ENCODE measurements around the gene EXT2. TPM values are rescaled to one million over a fixed set of nuclear protein-coding genes. Genes with fewer than 3 reads are reported as not detected.

The EXT2 gene
- total RNA-seq, 4 donors from 2014 or later, result 46.6 to 72.6 (median 68.8) TPM

GRCh38 chr11:44179173-44179572, 83.7 kb downstream of the EXT2 start:
- WGBS, 2 donors, result 56 to 67% methylated on average over 4 of the region's 4 CpGs
- DNase-seq (ENCODE audit: low spot score in 2 of 2), result no peak
- TF ChIP-seq POLR2A (IDR thresholded peaks at IDR 0.05), result no peak
- no peak for TF ChIP-seq CTCF (IDR thresholded peaks at IDR 0.05)
- intact Hi-C loops (cut with DNase I; ENCODE audit: low total_unique reads), result no loop called here
- H3K4me3 ChIP-seq (ENCODE audit: low read depth, poor library complexity, severe bottlenecking), result no peak overlapping the region

GRCh38 chr11:44180107-44180506, 84.6 kb downstream of the EXT2 start:
- H3K4me3 ChIP-seq (ENCODE audit: low read depth, poor library complexity, severe bottlenecking), result no peak overlapping the region
- intact Hi-C loops (cut with DNase I; ENCODE audit: low total_unique reads), result no loop called here
- no peak for DNase-seq (ENCODE audit: low spot score in 2 of 2)
- 86 to 89% methylated on average over 2 of the region's 2 CpGs for WGBS, 2 donors
- TF ChIP-seq POLR2A (IDR thresholded peaks at IDR 0.05) (no peak), CTCF (IDR thresholded peaks at IDR 0.05) (no peak)

GRCh38 chr11:44185522-44185921, 90.0 kb downstream of the EXT2 start:
- no peak for DNase-seq (ENCODE audit: low spot score in 2 of 2)
- no peak overlapping the region for H3K4me3 ChIP-seq (ENCODE audit: low read depth, poor library complexity, severe bottlenecking)
- TF ChIP-seq POLR2A (IDR thresholded peaks at IDR 0.05) (no peak), CTCF (IDR thresholded peaks at IDR 0.05) (no peak)
- intact Hi-C loops (cut with DNase I; ENCODE audit: low total_unique reads), result no loop called here

GRCh38 chr11:44186321-44186930, 90.9 kb downstream of the EXT2 start:
- WGBS, 2 donors, result 92 to 93% methylated on average over 2 of the region's 2 CpGs
- H3K4me3 ChIP-seq (ENCODE audit: low read depth, poor library complexity, severe bottlenecking), result no peak overlapping the region
- no peak for TF ChIP-seq POLR2A (IDR thresholded peaks at IDR 0.05)
- TF ChIP-seq CTCF (IDR thresholded peaks at IDR 0.05), result no peak
- intact Hi-C loops (cut with DNase I; ENCODE audit: low total_unique reads), result no loop called here
- DNase-seq (ENCODE audit: low spot score in 2 of 2), result no peak

GRCh38 chr11:44188643-44189042, 93.2 kb downstream of the EXT2 start:
- 98 to 99% methylated on average over 3 of the region's 3 CpGs for WGBS, 2 donors
- intact Hi-C loops (cut with DNase I; ENCODE audit: low total_unique reads), result no loop called here
- no peak overlapping the region for H3K4me3 ChIP-seq (ENCODE audit: low read depth, poor library complexity, severe bottlenecking)
- no peak for DNase-seq (ENCODE audit: low spot score in 2 of 2)
- TF ChIP-seq POLR2A (IDR thresholded peaks at IDR 0.05), result no peak
- TF ChIP-seq CTCF (IDR thresholded peaks at IDR 0.05), result no peak
